K562 (cell line): ENCODE results near the gene AGO3.

ENCODE experiments used
- ARID4B ChIP-seq: sonication (generic); formaldehyde crosslinking; IDR thresholded peaks from 2 replicates; pipeline ENCODE4 v1.8.0; 2022; ENCODE audit warnings: mild to moderate bottlenecking, missing genetic modification reagents
- C11orf30 ChIP-seq: fragments of 450-650 bp; IDR thresholded peaks from 2 replicates; pipeline ENCODE4 v1.6.1; 2016; ENCODE audit warnings: low read depth, mild to moderate bottlenecking
- CREM ChIP-seq: IDR thresholded peaks from 2 replicates; pipeline ENCODE4 v1.6.1; 2014; ENCODE audit warnings: antibody characterized with exemption, low read depth
- DNMT1 ChIP-seq: fragments of 450-650 bp; IDR thresholded peaks from 2 replicates; pipeline ENCODE4 v1.6.1; 2016; ENCODE audit warnings: antibody characterized with exemption, mild to moderate bottlenecking
- FOXP1 ChIP-seq: sonication (generic); formaldehyde crosslinking; IDR thresholded peaks from 2 replicates; pipeline ENCODE4 v1.8.0; 2022; ENCODE audit warnings: mild to moderate bottlenecking, missing genetic modification reagents
- NR2C2 ChIP-seq, 2 experiments: fragments of 200-800 bp in 1 of 2; sonication (Bioruptor generic) in 1 of 2; sonication (generic) in 1 of 2; formaldehyde crosslinking in 1 of 2; IDR thresholded peaks; 2 replicates each; pipeline versions ENCODE4 v1.6.1 to v1.8.0; 2016 to 2022; ENCODE audit warnings: mild to moderate bottlenecking in 1 of 2, missing compliant biosample characterization in 1 of 2, missing genetic modification characterization in 1 of 2, missing genetic modification reagents in 1 of 2
- PRDM10 ChIP-seq: fragments of 450-650 bp; IDR thresholded peaks from 2 replicates; pipeline ENCODE4 v1.6.1; 2018; ENCODE audit not compliant: partially characterized antibody
- REST ChIP-seq, 2 experiments: fragments of 450-650 bp; formaldehyde crosslinking in 1 of 2; IDR thresholded peaks; 2 replicates each; pipeline versions ENCODE4 v1.4.0 to v1.6.1; 2014 to 2020; ENCODE audit warnings: mild to moderate bottlenecking in 2 of 2, borderline replicate concordance in 1 of 2, low read depth in 1 of 2
- TOE1 ChIP-seq, 2 experiments: fragments of 450-650 bp in 1 of 2; sonication (generic) in 1 of 2; formaldehyde crosslinking in 1 of 2; IDR thresholded peaks; 2 replicates each; pipeline versions ENCODE4 v1.7.1 to v1.8.0; 2016 to 2022; ENCODE audit warnings: borderline replicate concordance in 2 of 2, mild to moderate bottlenecking in 2 of 2, antibody characterized with exemption in 1 of 2, inconsistent platforms in 1 of 2, low read depth in 1 of 2, missing genetic modification reagents in 1 of 2, moderate library complexity in 1 of 2
- YY1 ChIP-seq, 3 experiments: IDR thresholded peaks; 2 replicates each; pipeline ENCODE4 v1.6.1; 2011; ENCODE audit warnings: low read length in 2 of 3, mild to moderate bottlenecking in 2 of 3, moderate library complexity in 2 of 3, borderline replicate concordance in 1 of 3, control low read depth in 1 of 3, low read depth in 1 of 3; ENCODE audit not compliant: insufficient read depth in 3 of 3, insufficient replicate concordance in 2 of 3, control insufficient read depth in 1 of 3, insufficient read length in 1 of 3; ENCODE audit errors: extremely low read depth in 1 of 3

- TF ChIP-seq DNMT1 (no peak), REST (IDR thresholded peaks at IDR 0.05; ENCODE audit: borderline replicate concordance) (no peak), REST (CRISPR knock-in tag; IDR thresholded peaks at IDR 0.05; ENCODE audit: low read depth) (no peak), NR2C2 (CRISPR knock-in tag; IDR thresholded peaks at IDR 0.05) (no peak), NR2C2 (tag; IDR thresholded peaks at IDR 0.05) (no peak), ARID4B (CRISPR knock-in tag) (no peak), CREM (no peak), C11orf30 (no peak), TOE1 (IDR thresholded peaks at IDR 0.05; ENCODE audit: borderline replicate concordance) (no peak), TOE1 (CRISPR knock-in tag; IDR thresholded peaks at IDR 0.05; ENCODE audit: borderline replicate concordance, low read depth) (no peak), FOXP1 (no peak), PRDM10 (no peak), YY1 (IDR thresholded peaks at IDR 0.05; ENCODE audit: borderline replicate concordance in 1 of 3, control insufficient read depth in 1 of 3, extremely low read depth in 1 of 3, insufficient read depth in 3 of 3, insufficient read length in 1 of 3, insufficient replicate concordance in 2 of 3, low read depth in 1 of 3, low read length in 2 of 3) (no peak)
These were observed 29.7 kb upstream of the AGO3 start for GRCh38 chr1:35901235-35901634.
